ENCODE data around the gene PDPK1. TPM values are rescaled to one million over a fixed set of nuclear protein-coding genes. Genes with fewer than 3 reads are reported as not detected.
A peak's percentile ranks its signal among the peaks of the same experiment; 100 is the strongest.

The PDPK1 gene
- total and polyA plus RNA-seq, 2 donors from 2014 or later = 14.3 to 52.3 TPM

DNA sequence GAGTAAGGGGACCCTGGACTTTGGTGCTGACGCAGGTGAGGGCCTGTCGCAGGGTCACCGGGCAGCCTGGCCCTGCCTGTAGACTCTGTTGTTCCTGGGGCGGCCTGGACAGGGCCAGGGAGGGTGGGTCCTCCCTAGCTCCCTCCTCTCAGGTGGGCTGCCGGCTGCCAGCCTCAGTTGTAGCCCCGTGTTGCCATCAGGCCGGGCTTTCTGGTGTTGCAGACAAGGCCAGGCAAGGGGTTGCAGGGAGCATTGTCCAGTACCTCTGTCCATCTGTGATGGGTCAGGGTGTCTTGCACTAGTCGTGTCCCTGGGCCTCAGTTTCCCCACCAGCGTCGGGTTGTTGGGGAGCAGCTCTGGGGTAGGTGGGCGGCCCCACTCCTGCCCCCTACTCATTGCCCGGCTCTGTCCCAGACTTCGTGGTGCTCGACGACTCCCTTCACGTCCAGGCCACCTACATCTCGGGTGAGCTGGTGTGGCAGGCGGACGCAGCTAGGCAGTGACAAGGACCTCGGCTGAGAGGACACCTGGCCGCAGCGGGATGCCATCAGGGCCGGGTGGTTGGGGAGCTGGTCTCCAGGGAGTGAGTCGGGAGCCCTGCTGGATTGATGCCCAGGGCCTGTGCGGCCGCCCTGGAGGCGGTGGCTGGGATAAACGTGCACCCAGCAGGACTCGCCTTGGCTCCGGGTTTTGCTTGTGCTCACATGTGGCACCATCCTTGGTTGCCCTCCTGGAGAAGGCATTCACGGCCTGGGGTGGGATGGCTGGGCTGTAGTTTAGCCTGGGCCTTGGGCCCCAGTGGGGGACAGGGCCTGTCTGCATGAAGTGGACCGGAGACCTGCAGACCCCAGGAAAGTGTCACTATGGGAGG, 8.5 kb upstream of the PDPK1 start:
- DNase-seq (peak in 2 of 5 donors; percentile 44 to 75), FAIRE-seq (no peak)
- Histone ChIP-seq H3K27me3 (ENCODE audit: control insufficient read depth, insufficient read depth, low read length) (no peaks in the 10 kb centered on the region), H3K9me3 (ENCODE audit: control insufficient read depth in 2 of 3, insufficient read depth in 1 of 3, low read length in 3 of 3) (no peaks in the 10 kb centered on the region), H3K4me3 (ENCODE audit: low read length in 3 of 3) (no peak overlapping the region), H3K9ac (ENCODE audit: low read length in 3 of 3) (no peak overlapping the region), H3K27ac (ENCODE audit: low read depth in 2 of 2, low read length in 2 of 2) (no peak overlapping the region), H3K4me1 (ENCODE audit: control insufficient read depth in 2 of 3, insufficient read depth in 2 of 3, low read depth in 1 of 3, low read length in 3 of 3) (peaks cover 0 to 10% (median 6%) of the 10 kb centered on the region in 3 donors), H3K36me3 (ENCODE audit: control insufficient read depth in 2 of 3, insufficient read depth in 3 of 3, low read length in 3 of 3) (peaks cover 0 to 10% (median 7%) of the 10 kb centered on the region in 3 donors)
- intact Hi-C loops (cut with DNase I) = no loop called here
- TF ChIP-seq, protein P1, sequence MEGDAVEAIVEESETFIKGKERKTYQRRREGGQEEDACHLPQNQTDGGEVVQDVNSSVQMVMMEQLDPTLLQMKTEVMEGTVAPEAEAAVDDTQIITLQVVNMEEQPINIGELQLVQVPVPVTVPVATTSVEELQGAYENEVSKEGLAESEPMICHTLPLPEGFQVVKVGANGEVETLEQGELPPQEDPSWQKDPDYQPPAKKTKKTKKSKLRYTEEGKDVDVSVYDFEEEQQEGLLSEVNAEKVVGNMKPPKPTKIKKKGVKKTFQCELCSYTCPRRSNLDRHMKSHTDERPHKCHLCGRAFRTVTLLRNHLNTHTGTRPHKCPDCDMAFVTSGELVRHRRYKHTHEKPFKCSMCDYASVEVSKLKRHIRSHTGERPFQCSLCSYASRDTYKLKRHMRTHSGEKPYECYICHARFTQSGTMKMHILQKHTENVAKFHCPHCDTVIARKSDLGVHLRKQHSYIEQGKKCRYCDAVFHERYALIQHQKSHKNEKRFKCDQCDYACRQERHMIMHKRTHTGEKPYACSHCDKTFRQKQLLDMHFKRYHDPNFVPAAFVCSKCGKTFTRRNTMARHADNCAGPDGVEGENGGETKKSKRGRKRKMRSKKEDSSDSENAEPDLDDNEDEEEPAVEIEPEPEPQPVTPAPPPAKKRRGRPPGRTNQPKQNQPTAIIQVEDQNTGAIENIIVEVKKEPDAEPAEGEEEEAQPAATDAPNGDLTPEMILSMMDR (IDR thresholded peaks at IDR 0.05; ENCODE audit: borderline replicate concordance, extremely low read depth, insufficient read depth) = no peak

DNA sequence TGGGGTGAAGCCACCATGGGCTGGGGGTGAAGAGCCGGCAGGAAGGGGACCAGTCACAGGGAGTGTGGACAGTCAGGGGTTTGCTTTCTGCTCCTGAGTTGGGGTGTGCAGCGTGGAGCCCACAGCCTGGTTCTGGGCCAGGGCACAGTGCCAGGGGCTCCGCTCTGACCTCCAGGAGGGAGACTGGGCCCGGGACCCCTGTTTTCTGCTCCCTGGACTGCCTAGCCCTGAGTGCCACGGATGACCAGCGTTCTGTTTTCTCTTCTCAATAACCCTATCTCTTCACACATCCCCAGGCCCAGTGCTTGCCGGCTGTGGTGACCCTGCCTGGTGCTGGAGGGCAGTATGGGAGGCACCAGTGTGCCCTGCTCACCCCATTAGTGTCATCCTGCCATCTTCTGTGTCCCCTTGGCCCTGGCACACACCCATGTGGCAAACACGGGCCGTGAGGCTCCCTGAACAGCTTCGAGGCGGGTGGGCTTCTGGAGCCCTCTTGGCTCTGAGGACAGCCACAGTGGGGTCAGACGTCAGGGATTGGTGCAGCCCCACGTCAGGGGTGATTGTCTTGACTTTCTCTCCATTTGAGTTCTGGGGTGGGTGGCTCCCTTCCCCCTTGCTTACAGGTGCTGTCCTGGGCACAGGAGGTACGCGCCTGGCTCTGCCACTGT, 7.7 kb upstream of the PDPK1 start:
- Histone ChIP-seq H3K4me3 (ENCODE audit: low read length in 3 of 3) (no peak overlapping the region), H3K9ac (ENCODE audit: low read length in 3 of 3) (no peak overlapping the region), H3K27me3 (ENCODE audit: control insufficient read depth, insufficient read depth, low read length) (no peaks in the 10 kb centered on the region), H3K27ac (ENCODE audit: low read depth in 2 of 2, low read length in 2 of 2) (no peak overlapping the region), H3K9me3 (ENCODE audit: control insufficient read depth in 2 of 3, insufficient read depth in 1 of 3, low read length in 3 of 3) (no peaks in the 10 kb centered on the region), H3K4me1 (ENCODE audit: control insufficient read depth in 2 of 3, insufficient read depth in 2 of 3, low read depth in 1 of 3, low read length in 3 of 3) (peaks cover 0 to 6% (median 4%) of the 10 kb centered on the region in 3 donors), H3K36me3 (ENCODE audit: control insufficient read depth in 2 of 3, insufficient read depth in 3 of 3, low read length in 3 of 3) (peaks cover 0 to 7% (median 6%) of the 10 kb centered on the region in 3 donors)
- no peak for FAIRE-seq
- TF ChIP-seq, protein P1 (IDR thresholded peaks at IDR 0.05; ENCODE audit: borderline replicate concordance, extremely low read depth, insufficient read depth) = no peak
- DNase-seq = peak in 2 of 5 donors; percentile 52 to 81
- intact Hi-C loops (cut with DNase I) = no loop called here

DNA sequence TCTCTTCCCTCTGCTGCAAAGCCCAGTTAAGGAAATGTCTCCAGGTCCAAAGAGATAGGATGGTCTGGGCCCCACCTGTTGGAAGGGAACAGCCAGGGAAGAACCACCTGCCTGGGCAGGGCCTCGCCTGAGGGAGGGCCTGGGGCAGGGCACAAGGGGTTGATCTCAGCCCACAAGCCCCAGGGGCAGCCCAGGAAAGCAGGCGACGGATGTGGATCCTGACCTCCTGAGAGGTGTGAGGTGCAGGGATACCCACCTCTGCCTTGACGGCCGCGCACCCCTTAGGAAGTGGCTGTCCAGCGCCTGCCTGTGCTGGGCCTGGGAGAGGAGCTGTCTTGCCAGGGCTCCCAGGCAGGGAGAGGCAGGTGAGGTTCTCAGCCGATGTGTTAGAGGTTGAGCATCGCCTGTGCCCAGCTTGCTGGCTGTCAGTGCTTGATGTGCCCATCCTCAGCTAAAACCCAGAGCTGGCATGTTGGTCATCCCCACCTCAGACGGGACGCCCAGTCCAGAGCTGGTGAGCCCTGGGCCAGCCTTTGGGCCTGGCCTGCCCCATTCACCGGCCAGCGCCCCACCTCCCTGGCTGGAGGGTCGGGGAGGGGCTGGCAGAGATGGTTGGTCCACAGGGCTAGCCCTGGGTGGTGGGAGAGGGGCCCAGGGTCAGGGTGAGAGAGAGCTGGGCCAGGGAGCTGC, 7.0 kb upstream of the PDPK1 start:
- H3K4me1 ChIP-seq (ENCODE audit: control insufficient read depth in 2 of 3, insufficient read depth in 2 of 3, low read depth in 1 of 3, low read length in 3 of 3) = peaks cover 0 to 6% (median 4%) of the 10 kb centered on the region in 3 donors
- no peaks in the 10 kb centered on the region for H3K9me3 ChIP-seq (ENCODE audit: control insufficient read depth in 2 of 3, insufficient read depth in 1 of 3, low read length in 3 of 3)
- H3K27me3 ChIP-seq (ENCODE audit: control insufficient read depth, insufficient read depth, low read length) = no peaks in the 10 kb centered on the region
- DNase-seq = peak in 2 of 5 donors; percentile 51 to 84
- TF ChIP-seq, protein P1 (IDR thresholded peaks at IDR 0.05; ENCODE audit: borderline replicate concordance, extremely low read depth, insufficient read depth) = no peak
- FAIRE-seq = no peak
- no peak overlapping the region for H3K9ac ChIP-seq (ENCODE audit: low read length in 3 of 3)
- peak overlapping the region in 1 of 2 donors; percentile 99 for H3K27ac ChIP-seq (ENCODE audit: low read depth in 2 of 2, low read length in 2 of 2)
- H3K36me3 ChIP-seq (ENCODE audit: control insufficient read depth in 2 of 3, insufficient read depth in 3 of 3, low read length in 3 of 3) = peaks cover 0 to 7% (median 6%) of the 10 kb centered on the region in 3 donors
- intact Hi-C loops (cut with DNase I) = no loop called here
- no peak overlapping the region for H3K4me3 ChIP-seq (ENCODE audit: low read length in 3 of 3)
